ENCODE results near the gene ZC3H18. TPM values are rescaled to one million over a fixed set of nuclear protein-coding genes. Genes with fewer than 3 reads are reported as not detected.
A peak's percentile ranks its signal among the peaks of the same experiment; 100 is the strongest.

ZC3H18 gene
- total and polyA plus RNA-seq, 2 of the 4 experiments (the other 2 are of a cell fraction) = 3.4 to 21.3 TPM

DNA sequence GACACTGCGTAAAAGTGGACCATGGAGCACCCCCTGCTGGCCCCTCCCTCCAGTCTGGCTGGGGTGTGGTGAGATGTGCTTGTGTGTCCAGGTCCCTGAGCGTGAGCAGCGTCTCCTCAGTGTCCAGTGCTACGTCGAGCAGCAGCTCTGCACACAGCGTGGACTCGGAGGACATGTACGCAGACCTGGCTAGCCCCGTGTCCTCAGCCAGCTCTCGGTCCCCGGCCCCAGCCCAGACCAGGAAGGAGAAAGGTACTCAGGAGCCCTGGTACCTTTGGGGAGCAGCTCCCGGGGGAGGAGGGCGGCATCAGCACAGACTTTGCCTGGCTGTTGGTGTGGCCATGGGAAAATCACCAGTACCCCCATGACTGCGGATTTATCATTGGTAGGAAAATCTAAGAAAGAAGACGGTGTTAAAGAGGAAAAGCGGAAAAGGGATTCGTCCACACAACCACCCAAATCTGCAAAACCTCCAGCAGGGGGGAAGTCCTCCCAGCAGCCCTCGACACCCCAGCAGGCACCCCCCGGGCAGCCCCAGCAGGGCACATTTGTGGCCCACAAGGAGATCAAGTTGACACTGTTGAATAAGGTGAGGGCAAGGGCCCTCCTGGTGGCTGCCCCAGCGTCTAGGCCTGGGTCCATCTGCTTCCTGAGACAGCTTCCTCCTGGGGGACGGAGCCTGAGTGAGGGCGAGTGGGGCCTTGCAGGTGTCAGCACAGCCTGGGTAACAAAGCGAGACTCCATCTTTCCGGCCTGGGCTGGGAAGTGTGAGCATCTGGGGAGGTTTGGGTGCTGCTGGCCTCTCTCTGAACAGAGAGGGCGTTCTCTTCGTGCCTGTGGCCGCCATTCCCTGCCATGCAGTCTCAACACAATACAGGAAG, 57.6 kb downstream of the ZC3H18 start:
- CTCF ChIA-PET = no interaction called here
- peaks cover 78% of the 10 kb centered on the region for H3K36me3 ChIP-seq (ENCODE audit: control insufficient read depth, insufficient read depth, low read length)
- no TSS peak for BruUV-seq (replicated peaks)

More for the DNA sequence above, 57.6 kb downstream of the ZC3H18 start:
- H3K4me3 ChIP-seq (ENCODE audit: insufficient read depth, low read depth, low read length) = no peak overlapping the region
- peaks cover 0 to 10% of the 10 kb centered on the region in 2 experiments; a peak in 2 of 4 replicates for H3K79me1 ChIP-seq (ENCODE audit: low read depth in 1 of 2, low read length in 2 of 2)
- H3K4me2 ChIP-seq (ENCODE audit: low read depth, low read length) = no peak overlapping the region
- H3K9me1 ChIP-seq (ENCODE audit: insufficient read depth, low read length) = no peaks in the 10 kb centered on the region
- no peaks in the 10 kb centered on the region for H3K9me3 ChIP-seq (ENCODE audit: control insufficient read depth, insufficient read depth, low read length)
- in situ Hi-C loops (cut with MboI; ENCODE audit: low sequenced_read_pairs) = no loop called here
- no peak overlapping the region for H2BK120ac ChIP-seq (ENCODE audit: low read depth, low read length)
- no peak overlapping the region for H4K5ac ChIP-seq (ENCODE audit: low read depth, low read length)
- H2BK20ac ChIP-seq (ENCODE audit: low read depth, low read length) = no peak overlapping the region
- WGBS, 2 experiments (ENCODE audit: extremely low coverage in 2 of 2, insufficient read length in 1 of 2) = 100% methylated on average over 2 of the region's 27 CpGs; no CpG with 5 or more reads in 1 of the 2 experiments
- H3K27me3 ChIP-seq (ENCODE audit: control insufficient read depth, insufficient read depth, low read length) = no peaks in the 10 kb centered on the region
- H3K4ac ChIP-seq (ENCODE audit: low read depth, low read length) = no peak overlapping the region
- no peak overlapping the region for H4K8ac ChIP-seq (ENCODE audit: low read depth in 2 of 2, low read length in 2 of 2)
- H3K9ac ChIP-seq (ENCODE audit: low read depth, low read length) = no peak overlapping the region
- H4K20me1 ChIP-seq (ENCODE audit: insufficient read depth, low read length) = peaks cover 8% of the 10 kb centered on the region
- H4K91ac ChIP-seq (ENCODE audit: insufficient read depth, low read depth, low read length) = no peak overlapping the region
- peak overlapping the region; percentile 33 for H2AFZ ChIP-seq (replicated peaks; ENCODE audit: low read length, poor library complexity)
- H2AK9ac ChIP-seq (replicated peaks; ENCODE audit: low read depth, low read length, poor library complexity) = peak overlapping the region; percentile 72
- TF ChIP-seq, protein P1, sequence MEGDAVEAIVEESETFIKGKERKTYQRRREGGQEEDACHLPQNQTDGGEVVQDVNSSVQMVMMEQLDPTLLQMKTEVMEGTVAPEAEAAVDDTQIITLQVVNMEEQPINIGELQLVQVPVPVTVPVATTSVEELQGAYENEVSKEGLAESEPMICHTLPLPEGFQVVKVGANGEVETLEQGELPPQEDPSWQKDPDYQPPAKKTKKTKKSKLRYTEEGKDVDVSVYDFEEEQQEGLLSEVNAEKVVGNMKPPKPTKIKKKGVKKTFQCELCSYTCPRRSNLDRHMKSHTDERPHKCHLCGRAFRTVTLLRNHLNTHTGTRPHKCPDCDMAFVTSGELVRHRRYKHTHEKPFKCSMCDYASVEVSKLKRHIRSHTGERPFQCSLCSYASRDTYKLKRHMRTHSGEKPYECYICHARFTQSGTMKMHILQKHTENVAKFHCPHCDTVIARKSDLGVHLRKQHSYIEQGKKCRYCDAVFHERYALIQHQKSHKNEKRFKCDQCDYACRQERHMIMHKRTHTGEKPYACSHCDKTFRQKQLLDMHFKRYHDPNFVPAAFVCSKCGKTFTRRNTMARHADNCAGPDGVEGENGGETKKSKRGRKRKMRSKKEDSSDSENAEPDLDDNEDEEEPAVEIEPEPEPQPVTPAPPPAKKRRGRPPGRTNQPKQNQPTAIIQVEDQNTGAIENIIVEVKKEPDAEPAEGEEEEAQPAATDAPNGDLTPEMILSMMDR (conservative IDR thresholded peaks at IDR 0.05; ENCODE audit: low read depth, low read length) = no peak
- TF ChIP-seq CHD1 (IDR thresholded peaks at IDR 0.05; ENCODE audit: low read depth, low read length) (no peak), RAD21 (IDR thresholded peaks at IDR 0.05; ENCODE audit: low read length) (no peak), MXI1 (IDR thresholded peaks at IDR 0.05; ENCODE audit: borderline replicate concordance, low read depth, low read length) (no peak), BHLHE40 (IDR thresholded peaks at IDR 0.05; ENCODE audit: low read depth, low read length) (no peak), FOS (IDR thresholded peaks at IDR 0.05; ENCODE audit: low read depth, low read length) (no peak), MAFK (IDR thresholded peaks at IDR 0.05; ENCODE audit: low read depth, low read length) (no peak), POLR2A (IDR thresholded peaks at IDR 0.05; ENCODE audit: low read depth, low read length) (no peak)
- TF ChIP-seq, protein P2, sequence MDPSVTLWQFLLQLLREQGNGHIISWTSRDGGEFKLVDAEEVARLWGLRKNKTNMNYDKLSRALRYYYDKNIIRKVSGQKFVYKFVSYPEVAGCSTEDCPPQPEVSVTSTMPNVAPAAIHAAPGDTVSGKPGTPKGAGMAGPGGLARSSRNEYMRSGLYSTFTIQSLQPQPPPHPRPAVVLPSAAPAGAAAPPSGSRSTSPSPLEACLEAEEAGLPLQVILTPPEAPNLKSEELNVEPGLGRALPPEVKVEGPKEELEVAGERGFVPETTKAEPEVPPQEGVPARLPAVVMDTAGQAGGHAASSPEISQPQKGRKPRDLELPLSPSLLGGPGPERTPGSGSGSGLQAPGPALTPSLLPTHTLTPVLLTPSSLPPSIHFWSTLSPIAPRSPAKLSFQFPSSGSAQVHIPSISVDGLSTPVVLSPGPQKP (IDR thresholded peaks at IDR 0.05; ENCODE audit: borderline replicate concordance, low read depth, low read length) = no peak
- H2BK15ac ChIP-seq (ENCODE audit: low read depth, low read length) = no peak overlapping the region
- intact Hi-C loops (cut with micrococcal nuclease) = no loop called here
- no peak overlapping the region for H3K18ac ChIP-seq (ENCODE audit: low read depth, low read length)
- no peak overlapping the region for H2AK5ac ChIP-seq (ENCODE audit: low read depth, low read length)
- no peak overlapping the region for H2BK5ac ChIP-seq (ENCODE audit: low read depth, low read length, poor library complexity, severe bottlenecking)
- POLR2A ChIA-PET (ENCODE audit: unreplicated experiment) = no interaction called here
- no peak for ATAC-seq (ENCODE audit: low read depth)
- no peak overlapping the region for H3K56ac ChIP-seq (ENCODE audit: extremely low read depth, insufficient read depth, low read length)
- dilution Hi-C loops (cut with HindIII; ENCODE audit: low sequenced_read_pairs, unreplicated experiment) = no loop called here
- H3K27ac ChIP-seq (ENCODE audit: insufficient read depth, low read length) = no peak overlapping the region
- H3K4me1 ChIP-seq (ENCODE audit: control insufficient read depth, insufficient read depth, low read length) = no peaks in the 10 kb centered on the region
- no peak overlapping the region for H3K23ac ChIP-seq (ENCODE audit: low read depth, low read length)
- no peak for DNase-seq
- H3K14ac ChIP-seq (replicated peaks; ENCODE audit: low read depth, low read length) = no peak overlapping the region
